HG03575 (cell line): ENCODE results near the gene CDYL2.

Experiments used
- ATAC-seq: cut with Tn5 transposase; IDR thresholded peaks from one replicate; pipeline ENCODE4 v1.9.1; 2021; ENCODE audit not compliant: unreplicated experiment, insufficient number of reproducible peaks, low FRiP score; ENCODE audit errors: extremely low read depth

Gene CDYL2

GRCh38 chr16:80615735-80616134, 188.7 kb downstream of the CDYL2 start:
- ATAC-seq, result no peak

GRCh38 chr16:80614908-80615671, 189.3 kb downstream of the CDYL2 start:
- ATAC-seq, result no peak

- ATAC-seq, result no peak
Measured at GRCh38 chr16:80612461-80613017, 191.9 kb downstream of the CDYL2 start.

GRCh38 chr16:80611930-80612327, 192.5 kb downstream of the CDYL2 start:
- no peak for ATAC-seq

GRCh38 chr16:80611171-80611929, 193.0 kb downstream of the CDYL2 start:
- no peak for ATAC-seq

- no peak for ATAC-seq
Measured at GRCh38 chr16:80610481-80611156, 193.8 kb downstream of the CDYL2 start.

- ATAC-seq, result no peak
Measured at GRCh38 chr16:80608946-80609345, 195.5 kb downstream of the CDYL2 start.

- ATAC-seq, result no peak
Measured at GRCh38 chr16:80607204-80607603, 197.2 kb downstream of the CDYL2 start.

- ATAC-seq, result no peak
Measured at GRCh38 chr16:80606221-80606766, 198.1 kb downstream of the CDYL2 start.

- ATAC-seq, result no peak
Measured at GRCh38 chr16:80604600-80605355, 199.6 kb downstream of the CDYL2 start.

GRCh38 chr16:80602894-80603293, 201.5 kb downstream of the CDYL2 start:
- ATAC-seq, result no peak

GRCh38 chr16:80601182-80601581, 203.2 kb downstream of the CDYL2 start:
- no peak for ATAC-seq

GRCh38 chr16:80599466-80599865, 204.9 kb downstream of the CDYL2 start:
- ATAC-seq, result no peak

GRCh38 chr16:80596507-80597207, 207.7 kb downstream of the CDYL2 start:
- ATAC-seq, result no peak

GRCh38 chr16:80594756-80595155, 209.6 kb downstream of the CDYL2 start:
- no peak for ATAC-seq

- ATAC-seq, result no peak
Measured at GRCh38 chr16:80592273-80592672, 212.1 kb downstream of the CDYL2 start.

- no peak for ATAC-seq
Measured at GRCh38 chr16:80591071-80591915, 213.1 kb downstream of the CDYL2 start.
